Measurements from ENCODE around the gene ABCC9. TPM values are rescaled to one million over a fixed set of nuclear protein-coding genes. Genes with fewer than 3 reads are reported as not detected.
A peak's percentile ranks its signal among the peaks of the same experiment; 100 is the strongest.
"Not testable (repeated sequence)": the region's sequence is repeated elsewhere in the genome, so short reads cannot be mapped to it uniquely, and the experiment has no call there.

The ABCC9 gene
- total RNA-seq, 1 donor from 2014 or later: 45.6 TPM

GRCh38 chr12:21795648-21796328 lies 145.4 kb downstream of the ABCC9 start:
- DNase-seq (ENCODE audit: low spot score) (no peak), ATAC-seq (no peak)
- intact Hi-C loops (cut with DNase I): no loop called here

- DNase-seq (ENCODE audit: low spot score); intact Hi-C loops (cut with DNase I); ATAC-seq: not testable (repeated sequence)
Measured at GRCh38 chr12:21794807-21795595, 146.2 kb downstream of the ABCC9 start.

GRCh38 chr12:21789687-21790086 lies 151.5 kb downstream of the ABCC9 start:
- intact Hi-C loops (cut with DNase I); ATAC-seq; DNase-seq (ENCODE audit: low spot score): not testable (repeated sequence)

GRCh38 chr12:21788089-21788983 lies 152.9 kb downstream of the ABCC9 start:
- intact Hi-C loops (cut with DNase I): no loop called here
- DNase-seq (ENCODE audit: low spot score) (no peak), ATAC-seq (no peak)

GRCh38 chr12:21786041-21786531 lies 155.1 kb downstream of the ABCC9 start:
- intact Hi-C loops (cut with DNase I): no loop called here
- DNase-seq (ENCODE audit: low spot score): no peak
- no peak for ATAC-seq

GRCh38 chr12:21782723-21783122 lies 158.5 kb downstream of the ABCC9 start:
- DNase-seq (ENCODE audit: low spot score); ATAC-seq; intact Hi-C loops (cut with DNase I): not testable (repeated sequence)

GRCh38 chr12:21780786-21781185 lies 160.4 kb downstream of the ABCC9 start:
- DNase-seq (ENCODE audit: low spot score) (no peak), ATAC-seq (no peak)
- intact Hi-C loops (cut with DNase I): no loop called here

GRCh38 chr12:21776175-21776574 lies 165.1 kb downstream of the ABCC9 start:
- intact Hi-C loops (cut with DNase I): no loop called here
- DNase-seq (ENCODE audit: low spot score) (no peak), ATAC-seq (no peak)

- DNase-seq (ENCODE audit: low spot score): no peak
- intact Hi-C loops (cut with DNase I): no loop called here
- peak; percentile 40 for ATAC-seq
Measured at GRCh38 chr12:21775133-21775820, 165.9 kb downstream of the ABCC9 start.

GRCh38 chr12:21774358-21775132 lies 166.7 kb downstream of the ABCC9 start, which contains the start of gene KCNJ8:
KCNJ8 (minus strand) TSS chr12:21774706; CDS start chr12:21773616, 1,090 bp downstream.
- peak; percentile 70 for DNase-seq (ENCODE audit: low spot score)
- intact Hi-C loops (cut with DNase I): no loop called here
- ATAC-seq: peak; percentile 89

- intact Hi-C loops (cut with DNase I): no loop called here
- DNase-seq (ENCODE audit: low spot score) (no peak), ATAC-seq (no peak)
Measured at GRCh38 chr12:21773806-21774205, 167.4 kb downstream of the ABCC9 start.

GRCh38 chr12:21773263-21773741 lies 167.9 kb downstream of the ABCC9 start:
- peak; percentile 29 for ATAC-seq
- intact Hi-C loops (cut with DNase I): no loop called here
- DNase-seq (ENCODE audit: low spot score): peak; percentile 65

- no peak for DNase-seq (ENCODE audit: low spot score)
- intact Hi-C loops (cut with DNase I): no loop called here
- no peak for ATAC-seq
Measured at GRCh38 chr12:21771311-21771710, 169.9 kb downstream of the ABCC9 start.

GRCh38 chr12:21769307-21769706 lies 171.9 kb downstream of the ABCC9 start:
- intact Hi-C loops (cut with DNase I): no loop called here
- ATAC-seq (no peak), DNase-seq (ENCODE audit: low spot score) (no peak)

GRCh38 chr12:21766403-21766802 lies 174.8 kb downstream of the ABCC9 start:
- ATAC-seq: no peak
- no peak for DNase-seq (ENCODE audit: low spot score)
- intact Hi-C loops (cut with DNase I): no loop called here

GRCh38 chr12:21764950-21765349 lies 176.3 kb downstream of the ABCC9 start:
- DNase-seq (ENCODE audit: low spot score): no peak
- intact Hi-C loops (cut with DNase I): no loop called here
- no peak for ATAC-seq

- ATAC-seq (no peak), DNase-seq (ENCODE audit: low spot score) (no peak)
- intact Hi-C loops (cut with DNase I): no loop called here
Measured at GRCh38 chr12:21764065-21764464, 177.2 kb downstream of the ABCC9 start.

- DNase-seq (ENCODE audit: low spot score) (no peak), ATAC-seq (no peak)
- intact Hi-C loops (cut with DNase I): no loop called here
Measured at GRCh38 chr12:21763531-21763930, 177.7 kb downstream of the ABCC9 start.

All from sciatic nerve (tissue), 2 donors.